NCI-H146 treated with DMSO at 0.1 percent for 48 hours (cell line): ENCODE results near the gene RPS15.

Experiments used
- DNase-seq: peaks from one replicate; lab custom pipeline; 2025; ENCODE audit not compliant: unreplicated experiment; lab: John Stamatoyannopoulos, UW

RPS15 gene

DNA sequence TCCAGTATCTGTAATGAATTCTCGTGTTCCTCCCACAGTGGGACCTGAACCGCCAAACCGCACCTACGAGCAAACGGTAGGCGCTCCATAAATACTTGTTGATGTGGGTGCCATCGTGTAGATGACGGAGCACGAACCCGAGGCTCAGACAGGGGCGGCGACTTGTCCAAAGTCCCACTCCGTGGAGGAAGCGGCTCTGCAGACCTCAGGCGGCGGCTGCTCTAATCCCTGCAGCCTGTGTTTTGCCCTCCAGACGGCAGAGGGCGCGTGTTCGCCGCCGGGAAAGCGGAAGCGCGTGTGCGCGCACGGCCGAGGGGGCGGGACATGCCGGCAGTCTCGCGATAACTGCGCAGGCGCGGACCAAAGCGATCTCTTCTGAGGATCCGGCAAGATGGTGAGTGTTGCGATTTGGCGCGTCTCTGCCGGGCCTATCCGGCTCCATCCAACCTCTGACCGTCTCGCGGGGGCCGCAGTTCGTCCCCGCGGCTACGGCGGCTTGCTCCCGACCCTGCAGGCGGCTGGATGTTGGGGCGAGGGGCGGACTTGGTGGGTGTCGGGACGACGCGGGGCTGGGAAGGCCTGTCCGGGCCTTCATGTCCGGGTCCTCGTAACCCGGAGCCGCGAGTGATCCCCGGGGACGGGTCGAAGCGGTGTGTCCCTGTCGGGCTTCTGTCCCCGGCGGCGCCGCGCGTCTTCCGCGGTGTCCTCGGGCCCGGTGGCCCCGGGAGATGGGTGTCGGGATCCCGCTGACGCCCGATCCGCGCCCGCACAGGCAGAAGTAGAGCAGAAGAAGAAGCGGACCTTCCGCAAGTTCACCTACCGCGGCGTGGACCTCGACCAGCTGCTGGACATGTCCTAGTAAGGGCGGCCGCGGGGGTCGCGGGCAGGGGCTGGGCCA lies at the start of gene RPS15:
TSS of gene RPS15 (plus strand) at position 362 of the 898 bp plus-strand sequence. CDS start at position 392, 30 bp downstream.
- DNase-seq: peak; percentile 56

DNA sequence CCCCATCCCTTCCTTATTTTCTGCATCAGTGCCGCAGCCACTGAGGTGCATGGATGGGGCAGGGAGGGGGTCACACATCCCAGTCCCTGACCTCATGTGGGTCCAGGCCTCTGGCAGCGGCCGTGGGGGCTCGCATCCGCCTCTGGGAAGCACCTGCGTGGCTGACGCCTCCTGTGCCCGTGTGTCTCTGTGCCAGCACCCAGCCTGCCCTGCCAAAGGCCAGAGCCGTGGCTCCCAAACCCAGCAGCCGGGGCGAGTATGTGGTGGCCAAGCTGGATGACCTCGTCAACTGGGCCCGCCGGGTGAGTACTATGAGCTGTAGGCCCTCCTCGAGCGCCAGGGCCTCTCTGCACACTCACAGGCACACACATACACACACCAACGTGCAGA lies 49.6 kb upstream of the RPS15 start:
- DNase-seq: no peak

DNA sequence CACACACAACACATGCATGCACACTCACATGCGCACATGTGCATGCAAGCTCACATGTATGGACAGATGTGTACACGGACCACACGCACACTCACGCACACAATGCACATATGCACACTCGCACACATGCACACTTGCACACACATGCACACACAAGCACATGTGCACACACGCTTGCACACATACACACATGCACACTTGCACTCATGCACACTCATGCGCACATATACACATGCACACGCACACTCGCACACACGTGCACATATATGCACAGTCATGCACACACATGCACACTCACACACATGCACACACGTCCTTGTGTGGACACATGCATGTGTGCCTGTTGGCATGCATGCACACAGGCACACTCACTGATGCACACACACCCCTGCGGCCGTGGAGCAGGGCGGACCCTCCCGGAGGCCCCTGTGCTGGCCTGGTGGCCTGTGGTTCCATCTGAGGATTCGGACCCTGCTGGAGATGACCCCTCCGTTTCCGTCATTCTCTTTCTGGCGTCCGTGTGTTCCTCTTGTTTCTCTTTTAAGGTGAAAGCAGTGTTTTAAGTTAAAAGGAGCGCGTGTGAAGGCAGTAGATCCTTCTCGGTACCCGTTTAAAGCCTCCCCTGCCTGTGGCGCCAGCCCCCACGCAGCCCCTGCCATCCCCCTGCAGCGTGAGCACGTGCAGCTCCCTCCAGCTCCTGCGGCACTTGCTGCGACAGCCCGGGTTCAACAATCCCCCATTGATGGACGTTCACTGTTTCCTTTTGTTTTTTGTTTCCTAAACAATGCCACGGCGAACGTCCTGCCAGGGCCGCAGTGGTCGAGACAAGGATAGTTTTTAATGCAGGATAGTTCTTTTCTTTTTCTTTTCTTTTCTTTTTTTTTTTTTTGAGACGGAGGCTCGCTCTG lies 48.9 kb upstream of the RPS15 start:
- no peak for DNase-seq

DNA sequence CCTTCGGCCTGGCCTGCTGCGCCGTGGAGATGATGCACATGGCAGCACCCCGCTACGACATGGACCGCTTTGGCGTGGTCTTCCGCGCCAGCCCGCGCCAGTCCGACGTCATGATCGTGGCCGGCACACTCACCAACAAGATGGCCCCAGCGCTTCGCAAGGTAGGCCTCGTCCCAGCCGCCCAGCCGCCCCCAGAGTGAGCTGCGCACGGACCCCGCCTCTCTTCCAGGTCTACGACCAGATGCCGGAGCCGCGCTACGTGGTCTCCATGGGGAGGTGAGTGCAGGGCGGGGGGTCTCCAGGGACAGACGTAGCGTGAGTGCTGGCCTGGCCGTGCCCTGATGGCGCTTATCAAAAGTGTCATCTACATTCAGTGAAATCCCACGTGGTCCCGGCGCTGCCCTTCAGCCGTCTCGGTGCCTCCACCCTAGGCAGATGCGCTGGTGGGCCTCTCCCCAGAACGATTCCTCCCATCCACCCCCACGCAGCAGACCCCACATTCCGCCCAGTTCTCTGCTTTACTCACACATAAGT lies 47.2 kb upstream of the RPS15 start:
- no peak for DNase-seq

DNA sequence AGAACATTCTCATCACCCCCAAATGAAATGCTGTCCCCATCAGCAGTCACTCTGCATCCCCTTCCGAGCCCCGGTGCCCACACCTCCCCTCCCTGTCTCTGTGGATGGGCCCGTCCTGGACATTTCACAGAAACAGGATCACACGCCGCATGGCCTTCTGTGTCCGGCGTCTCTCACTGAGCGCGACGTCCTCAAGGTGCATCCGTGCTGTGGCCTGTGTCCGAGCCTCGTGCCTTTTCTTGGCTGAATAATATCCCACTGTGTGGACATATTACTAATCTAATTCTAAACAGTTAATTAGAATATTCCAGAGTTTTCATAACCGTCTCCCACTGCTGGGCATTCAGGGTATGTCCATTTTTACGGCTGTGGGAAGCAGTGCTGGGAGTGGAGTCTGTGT lies 45.8 kb upstream of the RPS15 start:
- DNase-seq: no peak

DNA sequence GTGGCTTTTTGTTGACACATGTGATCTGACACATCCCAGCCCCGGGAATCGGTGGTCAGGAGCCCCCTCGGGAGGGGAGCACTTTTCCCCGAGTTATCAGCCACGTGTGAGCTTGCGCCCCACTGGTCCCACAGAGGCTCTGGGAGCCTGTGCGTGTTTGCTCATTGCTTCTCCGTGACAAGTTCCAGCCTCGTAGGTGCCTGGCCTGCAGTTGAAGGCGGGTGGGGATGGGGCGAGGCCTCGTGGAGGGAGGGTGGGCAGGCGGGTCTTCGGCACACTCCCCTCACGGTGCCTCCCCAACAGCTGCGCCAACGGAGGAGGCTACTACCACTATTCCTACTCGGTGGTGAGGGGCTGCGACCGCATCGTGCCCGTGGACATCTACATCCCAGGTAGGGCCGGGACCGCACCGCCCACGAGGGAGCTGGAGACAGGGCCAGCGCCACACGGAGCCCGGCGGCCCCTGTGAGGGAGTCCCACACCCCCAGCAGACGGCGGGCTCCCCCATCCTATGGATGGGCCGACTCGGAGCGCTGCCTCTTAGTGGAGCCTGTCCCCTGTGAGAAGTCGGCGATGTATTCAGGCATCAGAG lies 45.2 kb upstream of the RPS15 start:
- no peak for DNase-seq

DNA sequence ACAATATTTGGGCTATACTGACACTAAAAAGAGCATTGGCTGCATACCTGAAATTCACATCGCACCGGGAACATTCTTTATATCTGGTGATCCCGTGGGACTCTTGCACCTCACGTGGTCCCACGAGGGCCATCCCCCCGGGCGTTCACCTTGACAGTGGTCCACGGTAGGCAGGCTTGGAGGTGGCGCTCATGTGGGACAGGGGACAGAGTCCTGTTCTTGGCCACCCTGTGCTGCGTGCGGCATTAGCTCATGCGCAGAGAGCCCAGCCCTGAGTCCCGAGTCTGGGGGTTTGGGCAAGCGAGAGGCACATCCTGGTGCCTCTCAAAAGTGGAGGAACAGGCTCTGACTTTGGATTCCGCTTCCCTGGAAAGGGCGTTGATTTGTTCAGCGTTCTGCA lies 44.4 kb upstream of the RPS15 start:
- no peak for DNase-seq

DNA sequence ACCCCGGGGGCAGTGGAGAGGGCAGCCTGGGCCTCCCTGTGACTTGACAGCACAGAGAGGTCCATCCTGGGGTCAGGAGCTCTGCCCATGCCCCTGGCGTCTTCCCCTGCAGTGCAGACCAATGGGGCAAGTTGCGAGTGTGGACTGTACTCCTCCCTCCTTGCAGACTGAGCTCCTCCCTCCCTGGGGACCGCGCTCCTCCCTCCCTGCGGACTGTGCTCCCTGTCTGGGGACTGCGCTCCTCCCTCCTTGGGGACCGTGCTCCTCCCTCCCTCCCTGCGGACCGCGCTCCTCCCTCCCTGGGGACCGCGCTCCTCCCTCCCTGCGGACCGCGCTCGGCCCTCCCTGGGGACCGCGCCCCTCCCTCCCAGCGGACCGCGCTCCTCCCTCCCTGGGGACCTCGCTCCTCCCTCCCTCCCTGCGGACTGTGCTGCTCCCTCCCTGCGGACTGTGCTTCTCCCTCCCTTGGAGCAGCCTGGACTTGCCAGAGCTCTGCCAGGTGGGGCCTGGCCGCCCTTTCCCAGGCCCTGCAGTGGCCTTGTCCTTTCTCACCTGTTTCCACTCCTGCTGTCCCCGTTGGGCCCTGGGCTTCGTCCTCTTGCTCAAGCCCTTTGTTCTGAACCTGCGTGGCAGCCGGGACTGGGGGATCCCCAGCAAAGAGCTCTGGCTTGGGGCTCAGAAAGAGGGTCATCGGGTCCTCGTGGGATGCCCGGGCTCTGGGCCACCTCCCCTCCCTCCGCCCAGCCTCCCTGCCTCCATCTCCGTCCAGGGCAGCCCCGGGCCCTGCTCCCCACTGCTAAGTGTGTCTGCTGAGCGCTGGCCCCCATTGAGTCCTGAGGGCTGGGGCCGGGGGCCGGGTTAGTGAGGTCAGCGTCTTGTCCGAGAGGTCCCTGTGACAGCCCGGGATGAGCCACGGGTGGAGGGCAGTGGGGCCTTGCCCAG lies 43.7 kb upstream of the RPS15 start:
- no peak for DNase-seq

DNA sequence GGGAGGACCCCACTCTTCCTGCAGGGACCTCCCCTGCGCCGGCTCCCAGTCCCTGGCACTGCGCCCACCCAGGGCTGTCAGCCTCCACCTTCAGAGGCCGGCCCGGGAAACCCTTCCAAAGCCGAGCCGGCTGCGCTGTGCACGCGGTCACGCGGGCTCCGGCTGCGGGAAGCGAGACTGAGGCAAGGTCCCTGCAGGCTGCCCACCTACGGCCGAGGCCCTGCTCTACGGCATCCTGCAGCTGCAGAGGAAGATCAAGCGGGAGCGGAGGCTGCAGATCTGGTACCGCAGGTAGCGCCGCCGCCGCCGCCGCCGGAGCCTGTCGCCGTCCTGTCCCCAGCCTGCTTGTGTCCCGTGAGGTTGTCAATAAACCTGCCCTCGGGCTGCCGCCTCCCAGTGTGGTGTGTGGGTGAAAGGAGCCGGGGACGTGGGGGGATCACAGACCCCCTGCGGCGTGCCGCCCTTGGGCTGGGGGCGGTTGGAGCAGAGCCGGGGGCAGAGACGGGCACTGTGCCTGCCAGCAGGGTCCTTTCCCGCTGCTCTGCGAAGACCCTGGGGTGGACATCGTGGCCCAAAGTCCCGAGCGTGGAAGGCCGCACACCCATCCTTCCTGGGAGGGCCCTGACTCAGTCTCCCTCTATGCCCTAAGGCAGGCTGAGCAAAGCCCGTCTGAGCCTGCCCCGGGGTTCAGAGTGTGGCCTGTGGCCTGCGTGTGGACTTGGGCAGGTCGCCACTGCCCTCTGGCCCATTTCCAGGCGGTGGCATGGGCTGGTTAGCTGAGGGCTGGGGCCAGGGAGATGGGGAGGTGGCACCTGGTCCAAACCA lies 42.8 kb upstream of the RPS15 start:
- DNase-seq: no peak

DNA sequence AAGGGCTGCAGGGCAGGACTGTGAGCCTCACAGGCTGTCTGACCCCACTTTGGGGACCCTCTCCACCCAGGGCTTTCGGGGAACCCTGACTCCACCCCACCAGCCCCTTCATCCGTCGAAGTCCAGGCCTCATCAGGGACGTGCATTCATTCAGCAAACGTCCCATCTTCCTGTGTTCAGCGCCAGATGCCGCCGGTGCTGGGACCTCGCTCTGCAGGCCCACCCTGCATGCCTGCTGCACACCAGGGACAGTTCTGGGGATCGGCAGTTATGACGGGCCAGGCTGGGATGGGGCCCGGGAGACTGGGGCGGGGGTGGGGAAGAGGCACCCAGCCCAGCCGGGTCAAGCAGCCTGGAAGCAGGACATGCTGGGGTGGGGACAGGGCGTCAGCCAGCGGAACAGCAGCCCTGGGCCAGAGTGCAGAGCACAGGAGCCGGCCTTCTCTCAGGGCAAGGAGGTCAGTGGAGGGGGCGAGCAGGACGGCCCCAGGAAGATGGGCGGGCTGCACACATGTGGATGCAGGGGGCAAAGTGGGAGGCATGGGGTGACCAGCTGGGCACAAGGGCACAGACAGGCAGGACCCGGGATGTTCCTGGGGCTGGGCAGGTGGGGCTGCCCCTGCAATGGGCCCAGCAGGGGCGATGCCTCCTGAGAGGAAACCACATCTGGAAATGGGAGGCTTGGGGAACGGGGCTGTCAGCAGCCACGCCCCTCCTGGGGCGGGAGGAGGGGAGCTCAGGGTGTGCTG lies 42.0 kb upstream of the RPS15 start:
- DNase-seq: no peak

DNA sequence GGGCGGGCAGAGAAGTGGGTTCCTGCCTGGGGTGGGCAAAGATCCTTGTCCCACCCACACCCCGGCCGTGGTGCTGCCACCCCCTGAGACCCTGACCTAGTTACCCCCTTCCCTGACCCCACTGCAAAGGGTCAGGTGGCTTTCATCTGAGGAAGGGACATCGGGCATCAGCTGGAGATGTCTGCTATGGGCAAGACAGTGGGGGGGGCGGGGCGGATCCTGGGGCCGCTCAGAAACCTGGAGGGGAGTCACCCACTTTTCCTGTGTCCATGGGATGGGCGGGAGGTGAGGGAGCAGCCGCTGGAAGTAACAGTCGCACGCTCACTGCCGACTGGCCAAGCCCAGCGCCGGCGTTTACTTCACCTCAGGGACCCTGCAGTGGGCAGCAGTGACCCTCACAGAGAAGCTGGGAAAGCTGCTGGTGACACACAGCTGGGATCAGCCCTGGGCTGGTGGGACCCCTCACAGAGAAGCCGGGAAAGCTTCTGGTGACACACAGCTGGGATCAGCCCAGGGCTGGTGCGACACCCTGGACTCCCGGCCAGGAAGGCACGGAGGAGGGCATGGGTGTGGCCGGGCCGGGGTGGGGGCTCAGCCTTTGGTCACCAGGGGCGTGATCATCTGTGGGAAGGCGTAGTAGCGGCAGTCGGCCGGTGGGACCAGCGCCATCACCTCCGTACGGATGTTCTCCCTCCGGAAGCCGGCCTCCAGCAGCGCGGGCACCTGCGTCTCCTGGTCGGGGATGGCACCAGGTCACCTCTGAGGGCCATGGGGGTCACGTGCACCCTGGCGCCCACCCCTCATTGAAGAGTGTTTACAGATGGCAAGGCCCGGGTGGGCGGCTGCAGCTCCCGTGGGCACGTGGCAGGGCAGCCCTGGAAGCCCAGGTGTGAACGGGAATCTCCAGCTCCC lies 41.2 kb upstream of the RPS15 start:
- no peak for DNase-seq

DNA sequence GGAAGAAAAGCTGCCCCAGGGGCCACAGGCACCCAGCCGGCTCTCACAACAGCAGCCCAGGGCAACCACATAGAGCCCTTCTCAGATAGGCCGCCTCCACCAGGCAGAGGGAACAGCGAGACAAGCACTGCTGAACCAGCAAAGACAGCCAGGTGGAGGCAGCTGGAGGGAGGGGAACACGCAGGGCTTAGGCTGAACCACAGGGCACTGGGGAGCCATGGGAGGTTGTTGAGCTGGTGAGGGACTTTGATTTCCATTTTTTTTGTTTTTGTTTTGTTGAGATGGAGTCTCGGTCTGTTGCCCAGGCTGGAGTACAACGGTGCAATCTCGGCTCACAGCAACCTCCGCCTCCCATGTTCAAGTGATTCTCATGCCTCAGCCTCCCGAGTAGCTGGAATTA lies 40.4 kb upstream of the RPS15 start:
- no peak for DNase-seq

DNA sequence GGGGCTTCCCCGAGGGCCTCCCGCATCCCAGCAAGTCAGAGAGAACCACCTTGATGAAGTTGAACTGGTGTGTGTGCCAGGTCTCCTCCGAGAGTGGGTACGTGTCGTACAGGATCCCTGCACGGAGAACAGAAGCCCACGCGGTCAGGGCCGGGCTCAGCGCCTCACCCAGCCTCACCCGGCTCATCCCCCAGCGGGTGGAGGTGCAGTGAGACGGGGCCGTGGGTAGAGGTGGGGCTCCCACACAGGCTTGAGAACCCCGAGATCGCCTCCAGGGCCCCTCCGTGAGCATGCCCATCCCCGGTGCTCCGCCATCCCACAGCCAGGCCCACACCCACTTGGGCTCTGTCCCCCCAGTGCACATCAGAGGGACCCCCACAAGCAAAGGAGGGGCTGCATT lies 39.1 kb upstream of the RPS15 start:
- no peak for DNase-seq

DNA sequence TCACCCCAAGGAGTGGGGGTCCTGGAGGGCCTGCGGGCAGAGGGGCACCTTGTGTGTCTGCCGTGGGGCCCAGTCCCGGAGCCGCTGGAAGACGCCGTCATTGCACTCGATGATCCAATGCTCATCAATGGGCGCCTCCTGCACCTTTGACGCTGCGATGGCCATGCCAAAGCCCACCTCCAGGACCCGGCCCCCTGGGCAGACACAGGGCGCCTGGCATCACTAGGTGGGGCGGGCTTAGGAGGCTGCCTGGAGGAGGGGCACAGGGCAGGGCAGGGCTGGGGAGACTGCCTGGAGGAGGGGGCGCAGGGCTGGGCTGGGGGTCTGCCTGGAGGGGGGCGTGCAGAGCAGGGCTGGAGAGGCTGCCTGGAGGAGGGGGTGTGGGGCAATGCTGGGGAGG lies 38.5 kb upstream of the RPS15 start:
- no peak for DNase-seq

DNA sequence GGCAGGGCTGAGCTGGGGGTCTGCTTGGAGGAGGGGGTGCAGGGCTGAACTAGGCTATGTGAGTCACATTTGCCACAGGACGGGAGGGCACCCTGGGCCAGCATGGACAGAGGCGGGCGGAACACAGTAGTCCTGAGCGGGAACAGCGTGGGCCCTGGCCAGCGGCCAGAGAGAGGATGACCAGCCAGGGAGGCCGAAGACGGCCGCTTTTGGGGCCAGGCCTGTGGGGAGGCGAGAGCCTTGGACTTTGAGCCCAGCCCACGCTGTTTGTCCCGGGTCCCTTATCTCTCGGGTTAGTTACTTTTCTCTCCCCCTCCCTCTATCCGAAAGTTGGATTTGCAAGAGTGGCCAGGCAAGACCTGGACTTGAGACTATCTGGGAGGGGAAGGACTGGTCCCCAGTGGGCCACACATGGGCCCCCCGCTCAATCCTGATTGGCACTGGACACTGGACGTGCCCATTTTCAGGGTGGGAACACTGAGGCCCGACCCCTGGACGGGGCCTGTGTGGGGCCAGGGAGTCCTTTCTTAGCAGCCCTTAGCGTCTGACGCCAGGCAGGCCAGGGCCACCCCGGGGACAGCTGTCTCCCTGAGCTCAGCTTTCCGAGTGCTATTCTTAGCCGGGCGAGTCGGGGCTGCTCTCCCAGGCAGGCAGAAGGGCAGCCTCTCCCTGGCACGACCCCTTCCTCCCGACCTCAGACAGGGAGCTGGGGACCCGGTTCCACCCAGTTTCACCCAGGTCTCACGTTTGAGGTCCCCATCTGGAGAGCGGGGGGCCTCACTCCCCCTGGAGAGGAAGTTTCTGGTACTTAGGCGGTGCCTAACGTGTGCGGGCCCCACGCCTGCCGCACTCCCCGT lies 37.7 kb upstream of the RPS15 start:
- DNase-seq: no peak

DNA sequence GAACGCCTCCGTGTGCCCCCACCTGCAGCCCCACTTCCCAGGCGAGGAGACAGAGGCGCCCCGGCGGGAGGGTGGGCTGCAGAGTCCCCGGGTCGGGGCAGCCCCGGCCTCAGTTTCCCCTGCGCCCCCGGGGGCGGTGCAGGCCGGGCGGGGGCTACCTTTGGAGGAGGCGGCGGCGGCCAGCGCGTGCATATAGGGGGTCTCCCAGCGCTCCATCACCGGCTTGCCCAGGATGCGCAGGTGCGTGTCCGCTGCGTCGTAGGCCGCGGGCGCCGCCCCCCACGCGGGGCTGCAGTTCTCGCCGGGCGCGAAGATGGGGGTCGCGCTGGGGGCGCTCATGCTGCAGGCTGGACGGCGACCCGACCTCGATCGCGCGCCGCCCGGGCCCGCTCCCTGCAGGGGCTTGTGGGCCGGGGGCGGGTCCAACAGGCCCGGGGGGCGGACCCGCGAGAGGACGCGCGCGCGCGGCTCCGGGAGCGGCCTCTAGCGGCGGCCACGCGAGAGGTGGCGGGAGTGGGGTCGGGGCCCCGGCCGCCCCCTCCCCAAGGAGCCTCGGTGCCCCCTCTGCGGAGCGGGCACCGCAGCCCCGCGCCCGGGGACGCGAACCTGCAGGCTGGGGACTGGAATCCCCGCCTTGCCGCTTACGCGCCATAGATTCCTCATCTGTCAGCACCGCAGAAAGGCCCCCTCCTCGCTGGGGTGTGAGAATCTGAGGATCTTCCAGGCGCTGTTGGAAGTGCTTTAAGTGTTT lies 36.9 kb upstream of the RPS15 start, which contains the start of gene GAMT:
TSS of gene GAMT (minus strand) at position 405 of the 751 bp plus-strand sequence. CDS start at position 339, 66 bp downstream.
- DNase-seq: no peak
